NCI-H345 (cell line): ENCODE data around the gene H1-8.
"Not testable (repeated sequence)": the region's sequence is repeated elsewhere in the genome, so short reads cannot be mapped to it uniquely, and the experiment has no call there.

Experiments
- DNase-seq: peaks from one replicate; lab custom pipeline; 2025; lab: John Stamatoyannopoulos, UW

H1-8 gene

GRCh38 chr3:129515108-129515820 is 27.7 kb upstream of the H1-8 start:
- DNase-seq = not testable (repeated sequence)

- not testable (repeated sequence) for DNase-seq
Observed at GRCh38 chr3:129515821-129516432, 27.0 kb upstream of the H1-8 start.

- DNase-seq = no peak
Observed at GRCh38 chr3:129517516-129517915, 25.5 kb upstream of the H1-8 start.

GRCh38 chr3:129518038-129518561 is 24.9 kb upstream of the H1-8 start:
- DNase-seq = no peak

- no peak for DNase-seq
Observed at GRCh38 chr3:129518581-129518980, 24.4 kb upstream of the H1-8 start.

GRCh38 chr3:129519449-129519848 is 23.5 kb upstream of the H1-8 start:
- DNase-seq = no peak

- no peak for DNase-seq
Observed at GRCh38 chr3:129519896-129520715, 22.9 kb upstream of the H1-8 start.

GRCh38 chr3:129520960-129521359 is 22.0 kb upstream of the H1-8 start:
- DNase-seq = no peak

GRCh38 chr3:129521611-129522010 is 21.4 kb upstream of the H1-8 start:
- no peak for DNase-seq

- no peak for DNase-seq
Observed at GRCh38 chr3:129522953-129523352, 20.0 kb upstream of the H1-8 start.

GRCh38 chr3:129524081-129524480 is 18.9 kb upstream of the H1-8 start:
- no peak for DNase-seq

GRCh38 chr3:129525341-129525968 is 17.5 kb upstream of the H1-8 start:
- DNase-seq = no peak

GRCh38 chr3:129526121-129526900 is 16.7 kb upstream of the H1-8 start:
- no peak for DNase-seq

GRCh38 chr3:129527262-129527661 is 15.7 kb upstream of the H1-8 start:
- DNase-seq = no peak

GRCh38 chr3:129528589-129529100 is 14.3 kb upstream of the H1-8 start, which contains the start of gene RHO:
Gene RHO (plus strand): TSS chr3:129528639. CDS start chr3:129528734, 95 bp downstream.
- no peak for DNase-seq

GRCh38 chr3:129529436-129530210 is 13.4 kb upstream of the H1-8 start:
- DNase-seq = no peak

GRCh38 chr3:129530251-129530791 is 12.7 kb upstream of the H1-8 start:
- DNase-seq = no peak

GRCh38 chr3:129530821-129531220 is 12.2 kb upstream of the H1-8 start:
- DNase-seq = no peak

GRCh38 chr3:129531699-129532098 is 11.3 kb upstream of the H1-8 start:
- no peak for DNase-seq

GRCh38 chr3:129532261-129532660 is 10.7 kb upstream of the H1-8 start:
- no peak for DNase-seq
